Fibroblast of skin of back (primary cell): ENCODE measurements around the gene CSKMT.
"Not testable (repeated sequence)": the region's sequence is repeated elsewhere in the genome, so short reads cannot be mapped to it uniquely, and the experiment has no call there.

ENCODE experiments used
- DNase-seq: peaks from one replicate; pipeline ENCODE4 v3.0.0-alpha.2; 2013

CSKMT gene

DNA sequence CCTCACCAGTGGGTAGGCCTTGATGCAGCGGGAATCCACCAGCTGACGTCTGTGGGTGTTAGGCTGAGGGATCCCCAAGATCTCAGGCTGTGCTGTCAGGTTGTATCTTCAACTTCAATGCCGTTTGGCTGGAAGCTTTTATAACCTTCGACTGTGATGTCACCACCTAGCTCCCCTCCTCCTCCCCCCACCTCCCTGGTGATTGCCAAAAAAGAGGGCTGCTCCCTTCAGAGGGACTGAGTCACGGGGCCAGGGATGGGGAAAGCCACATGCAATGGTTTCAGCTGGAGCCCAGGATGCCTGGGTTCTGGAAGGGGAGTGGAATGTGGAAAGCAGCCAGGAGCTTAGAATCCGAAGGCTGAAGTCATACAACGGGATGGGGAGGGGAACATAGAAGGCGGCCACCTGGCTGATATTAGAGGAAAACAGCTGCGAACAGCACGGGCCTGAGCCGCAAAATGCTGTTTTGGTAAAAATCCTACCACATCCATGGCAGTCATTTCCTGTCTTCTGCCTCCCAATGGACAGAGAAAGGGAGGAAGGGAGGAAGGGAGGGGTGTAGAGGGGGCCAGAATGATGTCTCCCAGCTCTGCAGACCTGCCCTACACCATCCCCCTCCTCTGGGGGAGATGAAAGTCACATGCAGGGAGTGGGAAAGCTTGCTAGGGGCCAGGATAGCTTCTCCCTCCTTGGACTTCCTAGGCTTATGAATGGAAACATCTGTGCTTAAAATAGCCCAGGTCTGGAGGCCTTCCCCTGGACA lies 24.5 kb downstream of the CSKMT start, which contains the start of gene LRRN4CL:
Gene LRRN4CL (minus strand): TSS at position 110 of the 763 bp plus-strand sequence. CDS start 1,022 bp downstream, outside the sequence.
- peak; percentile 88 for DNase-seq

DNA sequence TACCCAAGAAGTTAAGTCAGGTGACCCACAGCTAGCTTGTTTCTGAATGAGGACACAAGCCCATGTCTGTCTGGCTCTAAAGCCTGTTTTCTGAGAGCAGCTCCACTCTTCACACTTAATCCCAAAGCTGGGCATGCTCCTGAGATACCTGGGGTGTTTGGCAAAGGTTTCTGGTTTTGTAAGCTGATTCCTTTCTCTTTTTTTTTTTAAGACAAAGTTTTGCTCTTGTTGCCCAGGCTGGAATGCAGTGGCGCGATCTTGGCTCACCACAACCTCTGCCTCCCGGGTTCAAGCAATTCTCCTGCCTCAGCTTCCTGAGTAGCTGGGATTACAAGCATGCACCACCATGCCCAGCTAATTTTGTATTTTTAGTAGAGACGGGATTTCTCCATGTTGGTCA lies 28.5 kb downstream of the CSKMT start:
- not testable (repeated sequence) for DNase-seq

DNA sequence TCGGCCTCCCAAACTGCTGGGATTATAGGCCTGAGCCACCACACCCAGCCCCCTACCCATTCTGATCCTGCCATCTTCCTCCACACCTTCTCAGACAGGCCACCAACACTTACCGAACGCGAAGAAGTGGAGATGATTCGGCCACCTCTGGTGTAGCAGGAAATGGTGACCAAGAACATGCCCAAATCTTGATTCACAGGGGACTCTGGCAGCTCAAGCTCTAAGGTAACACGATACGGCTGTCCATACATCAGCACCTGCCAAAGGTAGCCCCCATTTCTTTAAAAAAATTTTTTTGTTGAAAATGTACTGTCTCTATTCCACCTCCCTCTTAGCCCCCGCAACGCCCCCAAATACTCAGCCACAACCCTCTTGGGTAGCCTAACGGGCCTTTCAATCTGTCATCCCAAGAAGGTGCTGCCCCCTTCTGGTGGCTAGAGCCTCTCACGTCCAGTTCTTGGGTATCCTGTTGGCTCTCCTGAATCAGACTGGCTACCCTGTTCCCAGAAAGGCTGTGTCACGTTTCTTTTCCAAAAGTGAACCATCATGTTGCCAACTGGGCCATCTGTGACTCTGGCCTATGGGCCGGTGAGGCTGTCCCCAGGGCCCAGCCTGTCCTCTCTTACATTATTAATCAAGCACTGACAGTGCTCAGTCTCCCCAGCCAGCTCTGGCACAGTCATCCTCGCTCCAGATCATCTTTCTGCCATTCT lies 29.5 kb downstream of the CSKMT start:
- DNase-seq, result peak; percentile 78

DNA sequence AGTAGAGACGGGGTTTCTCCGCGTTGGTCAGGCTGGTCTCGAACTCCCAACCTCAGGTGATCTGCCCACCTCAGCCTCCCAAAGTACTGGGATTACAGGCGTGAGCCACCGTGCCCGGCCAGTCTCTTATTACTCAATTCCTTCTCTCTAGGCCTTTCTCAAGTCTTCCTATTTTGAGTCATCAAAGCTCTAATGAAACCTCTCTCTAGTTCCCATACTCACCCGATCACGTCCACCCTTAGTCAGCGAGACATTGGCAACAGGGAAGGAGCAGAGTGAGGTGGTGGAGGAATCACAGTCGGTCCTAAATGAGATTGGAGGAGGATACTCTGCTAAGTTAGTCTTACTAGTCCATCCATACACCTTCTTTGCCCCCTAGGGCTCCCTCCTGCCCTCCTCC lies 37.1 kb downstream of the CSKMT start:
- no peak for DNase-seq

DNA sequence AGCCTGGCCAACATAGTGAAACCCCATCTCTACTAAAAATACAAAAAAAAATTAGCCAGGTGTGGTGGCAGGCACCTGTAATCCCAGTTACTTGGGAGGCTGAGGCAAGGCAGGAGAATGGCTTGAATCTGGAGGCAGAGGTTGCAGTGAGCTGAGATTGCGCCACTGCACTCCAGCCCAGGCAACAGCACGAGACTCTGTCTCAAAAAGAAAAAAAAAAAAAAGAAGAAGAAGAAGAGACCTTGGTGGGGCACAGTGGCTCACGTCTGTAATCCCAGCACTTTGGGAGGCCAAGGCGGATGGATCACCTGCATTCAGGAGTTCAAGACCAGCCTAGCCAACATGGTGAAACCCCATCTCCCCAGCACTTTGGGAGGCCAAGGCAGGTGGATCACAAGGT lies 38.8 kb downstream of the CSKMT start:
- not testable (repeated sequence) for DNase-seq

DNA sequence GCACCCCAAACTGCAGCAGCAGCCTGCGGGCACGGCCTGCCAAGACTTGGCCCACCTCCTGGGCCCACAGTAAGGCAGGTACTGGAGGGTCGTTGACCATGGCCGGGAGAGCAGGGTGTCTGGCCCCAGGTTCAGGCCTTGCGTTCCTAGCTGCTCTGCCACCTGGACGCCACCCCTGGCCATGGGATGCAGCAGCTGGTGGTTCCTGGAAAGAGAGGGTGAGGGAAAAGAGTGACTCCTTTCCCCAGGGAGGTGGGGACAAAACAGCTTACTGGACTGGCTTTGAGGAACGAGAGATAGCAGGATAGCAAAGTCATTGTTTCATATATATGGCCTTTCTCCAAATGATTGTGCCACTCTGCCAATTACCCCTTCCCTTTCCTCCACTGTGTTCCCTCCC lies 40.3 kb downstream of the CSKMT start:
- no peak for DNase-seq

DNA sequence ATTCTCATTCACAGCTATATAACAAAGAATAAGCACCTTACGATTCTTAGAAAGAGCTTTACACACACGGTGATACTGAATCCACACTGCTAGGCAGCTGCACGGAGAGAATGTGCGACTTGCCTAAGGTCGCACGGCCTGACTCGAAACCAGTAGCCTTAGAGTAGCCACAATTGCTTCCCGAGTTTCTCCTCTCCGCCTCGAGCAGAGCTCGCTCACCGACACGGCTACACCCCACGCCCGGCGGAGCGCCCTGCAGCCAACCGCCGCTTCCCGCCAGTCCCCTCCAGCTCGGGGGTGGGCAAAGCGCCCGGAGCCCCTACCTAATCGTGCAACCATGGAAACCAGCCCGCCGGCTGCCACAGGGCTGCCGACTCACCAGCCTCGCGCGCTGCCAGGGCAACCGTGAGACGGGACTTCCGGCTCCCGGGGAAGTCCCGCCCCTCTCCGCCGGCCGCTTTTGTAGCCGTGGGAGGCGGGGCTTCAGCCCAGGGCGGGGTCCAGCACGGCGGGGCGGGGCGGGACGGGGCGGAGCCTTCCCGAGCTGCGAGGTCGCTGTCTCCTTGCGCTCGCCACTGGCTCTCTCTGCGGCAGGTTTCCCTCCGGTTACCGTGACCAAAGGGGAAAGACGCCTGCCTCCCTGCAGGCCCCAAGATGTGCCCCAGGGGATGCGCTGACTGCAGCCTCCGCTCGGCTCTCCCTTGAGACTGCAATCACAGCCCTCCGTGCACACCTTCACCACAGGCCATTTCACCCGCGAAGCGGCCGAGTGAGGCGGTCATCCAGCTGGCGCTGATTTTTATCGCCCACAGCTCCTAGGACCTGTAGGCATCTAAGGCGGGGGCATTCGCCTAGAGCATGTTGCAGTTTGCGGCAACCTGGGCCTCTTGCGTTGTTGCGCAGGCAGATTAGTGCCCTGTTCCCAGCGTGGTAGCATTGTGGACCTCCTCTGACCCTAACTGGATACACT lies 41.1 kb downstream of the CSKMT start:
- peak; percentile 91 for DNase-seq

DNA sequence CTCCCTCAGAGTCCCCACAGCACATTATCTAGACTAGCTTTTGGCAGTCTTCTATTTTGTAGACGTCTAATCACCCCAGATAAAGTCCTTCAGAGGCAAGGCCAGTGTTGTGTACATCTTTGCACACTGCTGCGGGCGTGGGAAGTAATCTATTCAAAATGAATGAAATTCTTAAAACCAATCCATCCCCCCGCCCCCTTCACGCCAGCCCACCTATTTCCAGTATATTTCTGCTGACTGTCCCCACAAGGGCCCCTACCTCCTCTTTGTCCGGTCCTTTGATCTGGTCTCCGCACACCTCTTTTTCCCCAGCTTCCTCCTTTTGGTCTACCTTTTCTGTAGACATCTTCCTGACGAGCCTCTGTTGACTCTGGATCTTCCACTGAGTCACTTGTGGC lies 41.7 kb downstream of the CSKMT start:
- no peak for DNase-seq

DNA sequence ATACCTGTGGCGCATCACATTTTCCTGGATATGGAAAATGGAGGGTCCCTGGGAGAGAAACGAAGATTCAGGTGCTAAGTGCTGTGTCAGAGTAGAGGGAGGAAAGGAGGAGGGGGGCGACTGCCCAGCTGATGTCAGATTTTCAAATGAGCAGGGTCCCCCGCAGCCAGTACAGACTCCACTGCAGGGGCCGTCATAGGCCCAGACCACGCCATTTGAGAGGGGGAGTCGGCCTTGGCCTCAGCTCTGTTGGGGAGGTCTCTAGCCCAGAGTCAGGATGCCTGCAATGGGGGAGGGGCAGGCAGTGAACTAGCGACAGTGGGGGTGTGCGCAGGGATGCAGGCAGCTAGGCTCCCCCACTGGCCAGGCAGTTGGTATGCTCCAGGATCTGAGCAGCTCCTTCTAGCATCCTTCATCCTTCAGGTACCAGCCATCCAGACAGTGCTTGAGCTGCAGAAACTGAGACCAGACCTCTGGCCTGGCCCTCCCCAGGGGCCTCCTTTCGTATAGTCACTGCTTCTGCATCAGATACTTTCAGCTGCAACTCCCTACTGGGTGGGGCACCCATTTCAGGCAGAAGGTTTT lies 42.3 kb downstream of the CSKMT start, which contains the start of the genes BSCL2 and GNG3:
Gene BSCL2 (minus strand): TSS at position 148 of the 585 bp plus-strand sequence. CDS start 229 bp downstream, outside the sequence.
Gene GNG3 (plus strand): TSS at position 400 of the 585 bp plus-strand sequence. CDS start 620 bp downstream, outside the sequence.
- DNase-seq, result no peak

DNA sequence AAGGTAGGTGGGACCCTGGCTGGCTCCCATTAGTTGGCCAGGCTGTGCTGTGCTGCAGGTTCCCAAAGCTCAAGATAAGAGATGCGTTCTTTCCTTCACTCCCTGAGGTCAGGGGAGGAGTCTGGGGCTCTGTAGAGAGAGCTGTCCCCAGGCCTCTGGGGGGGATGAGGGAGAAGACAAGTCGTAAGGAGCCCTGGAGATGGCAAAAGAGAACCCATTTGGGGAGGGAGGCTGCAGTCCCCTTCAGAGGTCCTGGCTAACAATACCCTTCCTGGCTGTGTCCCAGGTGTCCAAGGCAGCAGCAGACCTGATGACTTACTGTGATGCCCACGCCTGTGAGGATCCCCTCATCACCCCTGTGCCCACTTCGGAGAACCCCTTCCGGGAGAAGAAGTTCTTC lies 43.3 kb downstream of the CSKMT start:
- DNase-seq, result no peak

DNA sequence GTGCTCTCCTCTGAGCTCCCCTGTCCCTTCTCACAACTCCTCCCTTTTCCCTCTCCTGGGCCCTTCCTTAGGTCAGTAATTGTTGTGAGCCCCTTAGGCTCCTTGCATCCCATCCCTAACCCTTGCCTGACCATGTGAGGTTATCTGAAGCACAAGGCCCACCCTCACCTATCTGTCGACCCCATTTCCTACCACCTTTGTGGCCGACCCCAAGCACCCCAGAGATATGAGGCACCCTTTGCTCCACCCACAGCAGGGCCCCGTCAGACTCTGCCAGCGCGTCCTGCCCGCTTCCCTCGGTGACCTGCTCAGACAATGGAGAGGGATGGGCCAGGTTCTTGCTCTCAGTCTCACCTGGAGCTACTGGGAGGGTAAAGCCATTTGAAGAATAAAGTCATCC lies 43.7 kb downstream of the CSKMT start:
- DNase-seq, result no peak

DNA sequence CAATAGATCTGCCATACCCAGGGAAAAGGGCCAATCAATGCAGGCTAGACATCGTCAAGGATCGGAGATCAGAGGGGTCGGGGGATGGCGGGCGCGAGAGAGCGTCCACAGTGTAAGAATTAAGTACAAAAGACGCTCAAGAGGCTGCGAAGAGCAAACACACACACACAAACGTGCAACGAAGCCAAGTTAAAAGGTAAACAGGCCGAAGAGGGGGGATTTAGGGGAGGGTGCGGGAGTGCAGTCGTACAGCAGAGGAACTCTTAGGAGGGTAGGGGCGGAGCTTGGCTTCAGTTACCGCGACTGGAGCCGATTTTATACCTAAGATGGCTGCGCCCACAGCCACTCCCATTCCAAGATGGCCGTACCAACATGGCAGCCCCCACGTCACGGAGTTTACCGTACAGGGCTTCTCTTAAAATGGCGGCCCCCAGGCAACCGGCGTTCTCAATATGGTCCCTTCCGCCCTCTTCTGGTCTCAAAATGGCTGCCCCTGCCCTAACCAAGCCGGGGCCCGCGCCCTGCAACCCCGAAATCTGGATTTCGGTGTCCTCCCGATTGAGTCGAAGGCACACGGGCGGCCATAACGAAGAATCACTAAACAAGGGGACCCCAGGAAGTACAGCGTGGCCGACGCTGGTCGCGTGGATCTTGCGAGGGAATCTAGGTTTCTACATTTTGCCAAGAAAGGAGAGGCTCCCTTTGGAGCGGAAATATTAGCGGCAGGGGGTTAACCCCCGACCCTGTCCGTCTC lies 44.3 kb downstream of the CSKMT start:
- DNase-seq, result peak; percentile 97

DNA sequence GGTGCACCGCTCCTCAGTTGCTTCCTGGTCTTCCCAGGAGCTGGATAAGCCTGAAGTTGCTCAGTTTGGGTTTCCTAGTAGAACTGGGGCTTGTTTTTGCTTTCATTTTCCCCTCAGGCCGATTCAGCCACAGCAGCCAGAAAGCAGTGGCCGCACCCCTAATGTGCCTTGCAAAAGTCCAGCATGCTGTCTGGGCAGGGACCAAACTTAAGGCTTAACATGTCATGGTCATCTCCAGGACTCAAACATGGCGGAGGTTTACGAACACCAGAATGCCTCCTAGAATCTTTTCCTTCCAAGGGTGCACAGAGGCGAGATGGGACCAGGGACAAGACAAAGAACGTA lies 44.9 kb downstream of the CSKMT start:
- no peak for DNase-seq

DNA sequence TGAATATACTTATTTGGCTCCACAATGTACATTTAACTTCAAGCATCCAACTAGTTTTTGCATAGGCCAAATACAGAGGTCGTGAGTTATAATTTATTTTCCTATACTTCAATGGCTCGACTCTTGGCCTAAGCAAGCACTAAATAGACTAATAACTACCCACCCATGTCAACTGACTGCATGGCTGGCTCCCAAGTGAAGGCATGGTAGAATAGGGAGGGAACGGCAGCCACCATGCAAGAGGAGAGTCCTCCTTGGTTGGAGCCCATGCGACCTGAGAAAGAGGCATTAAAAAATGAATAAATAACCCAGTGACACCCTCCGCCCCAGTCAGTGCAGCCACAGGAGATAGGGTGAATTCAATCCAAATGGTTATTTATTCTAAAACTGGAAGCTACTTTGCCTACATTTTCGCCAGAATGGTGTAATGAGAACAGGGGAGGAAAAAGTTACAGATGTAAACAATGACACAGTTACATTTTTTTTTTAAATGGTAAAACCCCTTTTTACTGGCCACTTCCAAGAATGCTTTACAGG lies 47.2 kb downstream of the CSKMT start:
- DNase-seq, result no peak

DNA sequence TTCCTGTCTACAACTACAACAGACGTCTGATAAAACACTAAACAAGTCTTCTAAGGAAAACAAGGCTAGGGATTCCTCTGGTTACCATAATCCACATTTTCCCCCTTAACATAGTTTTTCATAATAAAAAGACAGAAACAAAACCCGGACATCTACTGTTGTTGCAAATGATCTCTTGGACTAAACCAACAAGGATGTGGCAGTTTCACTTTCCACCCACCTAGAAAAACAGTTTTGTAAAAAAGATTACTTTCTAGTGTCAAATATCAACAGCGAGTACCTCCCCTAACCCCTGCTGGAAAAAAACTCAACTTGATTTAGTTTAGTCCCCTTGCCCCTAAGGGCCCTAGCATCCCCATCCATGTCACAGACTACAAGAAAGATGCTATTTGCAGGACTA lies 47.7 kb downstream of the CSKMT start:
- DNase-seq, result no peak

DNA sequence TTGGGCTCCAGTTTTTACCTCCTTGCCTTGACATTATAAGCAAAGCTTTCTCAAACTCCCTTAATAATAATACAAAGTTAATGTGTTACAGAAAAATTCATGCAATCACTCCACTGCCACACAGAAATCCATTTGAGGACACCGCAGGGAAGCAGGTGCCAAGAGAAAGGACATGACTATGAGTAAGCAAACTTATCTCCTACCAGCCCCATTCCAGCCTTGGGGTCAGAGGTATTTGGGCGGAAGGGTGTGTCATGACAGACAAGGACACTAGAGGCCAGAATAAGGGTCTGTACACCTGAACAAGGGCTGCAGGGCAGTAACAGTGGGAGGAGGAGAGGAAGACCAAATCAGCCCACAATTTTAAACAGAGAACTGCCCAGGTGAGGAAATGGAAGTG lies 48.2 kb downstream of the CSKMT start:
- no peak for DNase-seq

DNA sequence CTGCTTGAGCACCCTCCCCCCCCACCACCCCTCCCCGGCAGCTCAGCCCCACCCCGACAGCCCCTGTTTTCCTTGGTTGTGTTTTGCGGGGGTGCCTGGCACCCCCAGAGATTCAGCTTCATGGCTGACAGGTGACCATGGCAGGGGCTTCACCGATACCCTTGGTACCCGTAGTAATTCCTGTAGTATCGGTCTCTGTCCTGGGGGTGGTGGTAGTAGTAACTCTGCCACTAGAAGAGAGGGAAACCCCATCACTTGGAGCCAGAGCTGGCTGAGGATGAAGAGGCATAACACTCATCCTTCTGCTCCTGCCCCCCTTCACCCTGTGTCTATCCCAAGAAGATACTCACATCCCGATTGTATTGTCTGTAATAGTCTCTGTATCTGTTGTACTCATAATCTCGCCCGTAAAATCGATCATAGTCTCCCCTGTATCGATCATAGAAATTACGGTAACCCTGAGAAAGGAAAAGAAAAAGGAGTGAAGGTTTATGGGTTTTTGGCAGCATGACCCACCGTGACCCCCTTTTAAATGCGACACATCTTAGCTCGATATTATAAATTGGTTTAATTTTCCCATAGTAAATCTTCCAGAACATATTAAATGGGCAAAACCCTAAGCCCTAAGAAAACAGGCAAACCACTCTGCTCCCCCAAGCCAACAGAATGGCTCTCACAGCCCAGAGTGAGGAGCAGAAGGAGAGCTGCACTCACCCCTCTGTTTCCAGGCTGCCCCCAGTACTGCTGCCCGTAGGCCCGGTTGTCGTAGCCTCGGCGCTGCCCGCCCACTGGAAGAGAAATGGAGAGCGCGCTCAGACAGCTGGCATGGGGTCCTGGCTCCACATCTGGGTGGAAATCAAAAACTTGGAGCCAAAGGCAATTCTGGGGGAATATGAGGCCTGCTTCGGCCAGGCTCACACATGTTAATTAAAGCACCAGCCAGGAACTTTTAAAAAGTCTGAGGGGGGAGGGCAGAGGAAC lies 50.3 kb downstream of the CSKMT start:
- no peak for DNase-seq

DNA sequence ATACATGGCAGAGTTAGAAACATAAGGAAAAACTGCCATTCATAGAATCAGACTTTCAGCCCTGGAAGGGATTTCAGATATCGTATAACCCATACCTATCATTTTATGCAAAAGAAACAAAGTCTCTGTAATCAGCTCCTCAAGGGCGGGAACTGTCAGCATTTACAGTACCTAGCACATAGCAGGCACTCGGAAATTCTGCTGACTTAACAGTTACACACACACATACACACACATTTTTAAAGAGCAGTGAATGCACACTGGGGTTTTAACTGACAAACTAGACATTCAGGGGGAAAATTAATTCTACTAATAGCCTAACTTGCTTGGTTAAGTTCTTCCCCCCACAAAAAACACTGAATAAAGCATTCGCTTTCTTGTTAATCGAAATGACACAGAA lies 51.1 kb downstream of the CSKMT start:
- no peak for DNase-seq

DNA sequence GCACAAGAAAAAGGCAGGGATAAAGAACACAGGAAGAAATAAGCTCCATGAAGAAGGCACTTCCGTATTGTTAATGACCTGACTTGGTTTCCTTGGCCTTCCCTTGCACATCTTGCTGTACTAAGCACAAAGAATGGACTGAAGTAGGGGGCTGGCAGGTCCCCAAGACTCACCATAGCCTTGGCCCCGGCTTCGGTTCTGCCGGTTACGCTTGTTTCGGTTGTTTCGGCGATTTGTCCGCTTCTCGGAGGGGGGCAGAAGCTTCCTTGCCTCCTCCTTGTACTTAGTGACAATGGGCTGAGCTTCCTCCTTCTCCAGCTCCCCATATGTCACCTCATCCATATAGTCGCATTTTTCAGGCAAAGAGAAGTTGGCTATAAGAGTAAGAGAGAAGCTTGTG lies 51.7 kb downstream of the CSKMT start:
- DNase-seq, result no peak
